Tibial artery (tissue), 4 donors: ENCODE results near the gene AHSG.

Source experiments
- DNase-seq, 2 donors: peaks; one replicate each; pipeline ENCODE4 v3.0.0-alpha.2; 2019
- H3K27ac ChIP-seq, 2 donors: fragments of 200-600 bp; sonication (generic) in 1 of 2; 1 replicate in 1 of 2; 2 replicates in 1 of 2; pipeline ENCODE4 v1.5.1; 2018 to 2019; ENCODE audit warnings: mild to moderate bottlenecking in 1 of 2
- H3K27me3 ChIP-seq, 2 donors: fragments of 200-600 bp; sonication (generic) in 1 of 2; one replicate each; pipeline versions ENCODE4 v1.5.1 to v1.6.0; 2016 to 2019
- H3K36me3 ChIP-seq, 3 donors: fragments of 200-600 bp; sonication (generic) in 2 of 3; one replicate each; pipeline ENCODE4 v1.5.1; 2016 to 2019; ENCODE audit warnings: mild to moderate bottlenecking in 2 of 3
- H3K4me1 ChIP-seq, 4 donors: fragments of 200-600 bp; sonication (generic) in 2 of 4; 1 replicate in 3 of 4; 2 replicates in 1 of 4; pipeline ENCODE4 v1.5.1; 2016 to 2019
- H3K4me3 ChIP-seq, 2 donors: fragments of 200-600 bp; sonication (generic) in 1 of 2; 1 replicate in 1 of 2; 2 replicates in 1 of 2; pipeline ENCODE4 v1.5.1; 2018 to 2019; ENCODE audit warnings: mild to moderate bottlenecking in 2 of 2
- H3K9me3 ChIP-seq, 3 donors: fragments of 200-600 bp; sonication (generic) in 1 of 3; one replicate each; pipeline ENCODE4 v1.5.1; 2016 to 2019
- intact Hi-C: fragments of 100-400 bp; cut with DNase I; formaldehyde crosslinking; loops from one replicate; pipeline ENCODE4 v1.15.0; 2023; ENCODE audit warnings: low total_unique reads
- TF ChIP-seq, protein P1 (sequence below), 2 experiments: fragments of 200-600 bp in 1 of 2; fragments of 450-650 bp in 1 of 2; IDR thresholded peaks; one replicate each; pipeline ENCODE4 v1.5.1; 2017 to 2019; ENCODE audit warnings: antibody characterized with exemption in 2 of 2, mild to moderate bottlenecking in 1 of 2, moderate library complexity in 1 of 2

Gene AHSG

DNA sequence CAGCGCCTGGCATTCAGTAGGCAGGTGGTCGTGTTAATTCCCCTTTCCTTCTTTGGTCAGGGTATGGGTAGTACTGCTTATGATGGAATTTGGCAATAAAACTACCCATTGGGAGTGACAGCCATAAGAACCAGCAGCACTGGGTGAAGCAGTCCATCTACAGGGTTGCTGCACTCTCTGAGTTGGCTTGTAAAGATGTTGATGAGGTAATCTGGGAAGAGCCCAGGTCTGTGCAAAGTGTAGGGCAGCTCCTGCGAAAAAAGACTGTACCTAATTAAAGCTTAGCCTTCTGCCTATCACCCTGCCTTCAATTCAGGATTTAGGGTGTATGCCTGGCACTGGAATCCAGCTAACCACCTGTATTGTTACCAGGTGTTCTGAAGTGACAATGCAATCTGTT is 22.7 kb downstream of the AHSG start:
- peaks cover 0 to 6% (median 2%) of the 10 kb centered on the region in 4 donors for H3K4me1 ChIP-seq
- no peak overlapping the region for H3K27ac ChIP-seq

DNA sequence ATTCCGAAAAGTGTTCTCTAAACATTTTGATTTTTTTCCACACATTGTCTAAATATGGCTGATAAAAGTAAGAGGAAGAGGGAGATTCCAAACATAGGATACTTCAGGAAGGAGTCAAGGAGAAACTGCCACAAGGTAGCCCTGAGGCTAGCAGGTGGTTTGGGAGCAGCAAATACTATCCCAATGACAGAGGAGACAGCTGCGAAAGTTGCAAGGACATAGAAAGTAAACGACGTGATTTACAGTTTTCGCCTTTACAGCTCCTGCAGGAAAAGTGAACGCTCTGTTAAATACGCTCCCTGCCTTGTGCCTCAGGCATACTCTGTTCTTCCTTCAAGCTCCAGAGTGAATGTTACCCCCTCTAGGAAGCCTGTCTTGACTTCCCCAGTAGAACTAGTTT is 23.7 kb downstream of the AHSG start:
- TF ChIP-seq, protein P1, sequence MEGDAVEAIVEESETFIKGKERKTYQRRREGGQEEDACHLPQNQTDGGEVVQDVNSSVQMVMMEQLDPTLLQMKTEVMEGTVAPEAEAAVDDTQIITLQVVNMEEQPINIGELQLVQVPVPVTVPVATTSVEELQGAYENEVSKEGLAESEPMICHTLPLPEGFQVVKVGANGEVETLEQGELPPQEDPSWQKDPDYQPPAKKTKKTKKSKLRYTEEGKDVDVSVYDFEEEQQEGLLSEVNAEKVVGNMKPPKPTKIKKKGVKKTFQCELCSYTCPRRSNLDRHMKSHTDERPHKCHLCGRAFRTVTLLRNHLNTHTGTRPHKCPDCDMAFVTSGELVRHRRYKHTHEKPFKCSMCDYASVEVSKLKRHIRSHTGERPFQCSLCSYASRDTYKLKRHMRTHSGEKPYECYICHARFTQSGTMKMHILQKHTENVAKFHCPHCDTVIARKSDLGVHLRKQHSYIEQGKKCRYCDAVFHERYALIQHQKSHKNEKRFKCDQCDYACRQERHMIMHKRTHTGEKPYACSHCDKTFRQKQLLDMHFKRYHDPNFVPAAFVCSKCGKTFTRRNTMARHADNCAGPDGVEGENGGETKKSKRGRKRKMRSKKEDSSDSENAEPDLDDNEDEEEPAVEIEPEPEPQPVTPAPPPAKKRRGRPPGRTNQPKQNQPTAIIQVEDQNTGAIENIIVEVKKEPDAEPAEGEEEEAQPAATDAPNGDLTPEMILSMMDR (IDR thresholded peaks at IDR 0.05), result no peak
- no peak for DNase-seq
- Histone ChIP-seq H3K36me3 (no peaks in the 10 kb centered on the region), H3K4me1 (peaks cover 0 to 9% (median 2%) of the 10 kb centered on the region in 4 donors), H3K9me3 (no peaks in the 10 kb centered on the region), H3K27ac (no peak overlapping the region), H3K4me3 (no peak overlapping the region), H3K27me3 (peaks cover 0 to 7% of the 10 kb centered on the region in 2 donors)
- intact Hi-C loops, result no loop called here

More for the DNA sequence above, 22.7 kb downstream of the AHSG start:
- no peaks in the 10 kb centered on the region for H3K36me3 ChIP-seq
- H3K27me3 ChIP-seq, result peaks cover 0 to 7% of the 10 kb centered on the region in 2 donors
- TF ChIP-seq, protein P1 (IDR thresholded peaks at IDR 0.05), result no peak
- H3K9me3 ChIP-seq, result no peaks in the 10 kb centered on the region
- DNase-seq, result no peak
- no peak overlapping the region for H3K4me3 ChIP-seq
- intact Hi-C loops, result no loop called here

DNA sequence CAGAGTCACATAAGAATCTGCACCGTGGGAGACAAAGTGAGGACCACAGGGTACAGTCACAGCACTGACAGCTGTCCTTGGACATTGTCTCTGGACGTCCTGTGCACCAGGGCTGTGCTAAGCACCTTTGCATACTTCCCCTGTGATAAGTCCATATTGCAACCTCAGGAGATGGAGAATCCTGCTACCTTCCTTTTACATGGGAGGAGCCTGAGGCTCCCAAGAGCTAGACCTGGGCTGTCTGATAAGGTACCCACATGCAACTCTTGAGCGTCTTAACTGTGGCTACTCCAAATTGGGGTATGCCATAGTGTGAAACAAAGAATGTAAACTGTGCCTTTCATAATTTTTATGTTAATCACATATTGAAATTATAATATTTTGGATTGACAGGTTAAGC is 24.8 kb downstream of the AHSG start:
- Histone ChIP-seq H3K27ac (no peak overlapping the region), H3K4me1 (peaks cover 0 to 9% (median 2%) of the 10 kb centered on the region in 4 donors), H3K4me3 (no peak overlapping the region), H3K27me3 (peaks cover 0 to 7% of the 10 kb centered on the region in 2 donors), H3K9me3 (no peaks in the 10 kb centered on the region), H3K36me3 (no peaks in the 10 kb centered on the region)
- TF ChIP-seq, protein P1 (IDR thresholded peaks at IDR 0.05), result no peak
- DNase-seq, result no peak
- intact Hi-C loops, result no loop called here

DNA sequence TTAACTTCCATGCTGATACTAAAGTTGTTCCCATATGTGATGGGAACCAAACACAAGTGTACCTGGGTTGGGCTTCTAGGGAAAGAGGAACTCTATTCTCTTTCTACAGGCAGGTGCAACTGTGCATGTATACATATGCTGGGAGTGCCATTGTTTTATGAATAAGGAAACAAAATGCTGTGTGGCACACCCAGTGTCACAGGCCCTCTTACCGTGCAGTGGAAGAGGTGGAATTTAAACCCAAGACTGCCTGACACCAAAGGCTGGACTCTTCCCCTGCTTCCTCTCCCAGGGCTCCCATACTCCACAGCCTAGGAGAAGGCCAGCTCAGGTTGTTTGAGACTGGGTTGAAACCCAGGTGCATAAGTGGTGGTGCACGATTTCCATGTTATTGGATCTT is 25.4 kb downstream of the AHSG start:
- TF ChIP-seq, protein P1 (IDR thresholded peaks at IDR 0.05), result no peak
- H3K36me3 ChIP-seq, result no peaks in the 10 kb centered on the region
- H3K27me3 ChIP-seq, result peaks cover 0 to 7% of the 10 kb centered on the region in 2 donors
- intact Hi-C loops, result no loop called here
- no peak for DNase-seq
- no peak overlapping the region for H3K4me3 ChIP-seq
- H3K27ac ChIP-seq, result no peak overlapping the region
- H3K4me1 ChIP-seq, result peaks cover 0 to 9% (median 2%) of the 10 kb centered on the region in 4 donors
- no peaks in the 10 kb centered on the region for H3K9me3 ChIP-seq

DNA sequence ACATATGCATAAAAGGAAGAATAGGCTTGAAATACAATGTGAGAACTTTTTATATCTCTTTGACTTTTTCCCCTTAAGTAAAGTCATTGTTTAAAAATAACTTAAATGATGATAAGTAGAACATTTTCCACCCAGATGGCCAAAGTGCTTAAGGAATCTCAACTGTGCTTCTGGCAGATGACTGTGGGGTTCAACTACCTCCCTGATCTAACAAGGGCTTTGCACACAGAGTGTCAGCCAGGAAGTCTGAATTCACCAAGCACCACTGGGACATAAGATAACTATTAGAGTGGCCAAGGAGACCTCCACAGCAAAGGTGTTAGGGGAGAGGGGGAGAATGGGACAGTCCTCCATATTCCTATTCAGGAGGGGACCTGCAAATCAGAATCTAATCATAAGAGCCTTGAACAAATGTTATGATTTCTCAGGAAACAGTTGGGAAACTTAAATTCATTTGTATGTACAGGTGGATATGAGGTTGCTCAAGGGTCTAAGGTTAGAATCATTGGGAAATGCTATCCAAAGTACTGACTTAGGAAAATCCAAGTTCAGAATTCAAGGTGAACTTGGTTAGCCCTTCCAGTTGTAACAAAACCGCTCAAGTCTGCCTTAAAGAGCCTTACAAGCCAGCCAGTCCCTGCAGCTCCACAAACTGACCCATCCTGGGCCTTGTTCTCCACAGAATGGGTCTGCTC is 27.1 kb downstream of the AHSG start, which contains the start of gene FETUB:
Gene FETUB (plus strand): TSS at position 622 of the 695 bp plus-strand sequence. CDS start 62 bp downstream, at position 684.
- H3K4me1 ChIP-seq, result peaks cover 0 to 9% (median 2%) of the 10 kb centered on the region in 4 donors
- TF ChIP-seq, protein P1 (IDR thresholded peaks at IDR 0.05), result no peak
- intact Hi-C loops, result no loop called here
- H3K27me3 ChIP-seq, result peaks cover 0 to 9% of the 10 kb centered on the region in 2 donors
- DNase-seq, result no peak
- no peak within 1 kb of the TSS for H3K4me3 ChIP-seq
- H3K36me3 ChIP-seq, result no peaks in the 10 kb centered on the region
- no peak within 1 kb of the TSS for H3K27ac ChIP-seq
- no peaks in the 10 kb centered on the region for H3K9me3 ChIP-seq
